ENCODE data around the gene GABPB2.
A peak's percentile ranks its signal among the peaks of the same experiment; 100 is the strongest.

GABPB2 gene

GRCh38 chr1:151132335-151133017, 61.9 kb downstream of the GABPB2 start:
- peaks cover 6 to 52% of the 10 kb centered on the region in 2 experiments for H3K36me3 ChIP-seq (ENCODE audit: control insufficient read depth in 1 of 2, insufficient read depth in 2 of 2, low read depth in 1 of 2, low read length in 2 of 2)
- no peak overlapping the region for H3K4me2 ChIP-seq (ENCODE audit: low read length, poor library complexity, severe bottlenecking)
- peak overlapping the region; percentile 57 for H3K9ac ChIP-seq (ENCODE audit: low read length)
- no peak overlapping the region for H2AFZ ChIP-seq (ENCODE audit: low read depth, low read length)
- no peak overlapping the region for H3K4ac ChIP-seq (ENCODE audit: low read depth in 1 of 2, low read length in 2 of 2)
- no peak overlapping the region for H2BK12ac ChIP-seq (ENCODE audit: low read length in 2 of 2)
- H3K27me3 ChIP-seq (ENCODE audit: control insufficient read depth in 1 of 2, insufficient read depth in 1 of 2, low read length in 2 of 2): peaks cover 0 to 25% of the 10 kb centered on the region in 2 experiments
- no peak overlapping the region for H3K27ac ChIP-seq (ENCODE audit: low read length, poor library complexity, severe bottlenecking)
- H3K23ac ChIP-seq (ENCODE audit: low read length in 2 of 2): no peak overlapping the region
- no peak for DNase-seq
- peak overlapping the region; percentile 67 for H4K8ac ChIP-seq (ENCODE audit: low read length)
- no peaks in the 10 kb centered on the region for H3K9me3 ChIP-seq (ENCODE audit: control insufficient read depth, low read length)
- no peak overlapping the region for H2BK5ac ChIP-seq (ENCODE audit: low read depth, low read length, poor library complexity, severe bottlenecking)
- H3K4me1 ChIP-seq (ENCODE audit: control insufficient read depth, insufficient read depth, low read depth, low read length): peaks cover 7% of the 10 kb centered on the region
- WGBS: 41% methylated on average over 45 of the region's 74 CpGs
- H2BK120ac ChIP-seq (ENCODE audit: low read depth, low read length): no peak overlapping the region
- no peaks in the 10 kb centered on the region for H3K79me1 ChIP-seq (replicated peaks; ENCODE audit: low read length, poor library complexity, severe bottlenecking)
- H4K91ac ChIP-seq (ENCODE audit: low read length): no peak overlapping the region
- peak overlapping the region in 1 of 2 experiments; percentile 67 for H3K4me3 ChIP-seq (ENCODE audit: insufficient read depth in 1 of 2, low read depth in 1 of 2, low read length in 2 of 2)
- no peak overlapping the region for H3K14ac ChIP-seq (ENCODE audit: low read length in 2 of 2)
- no peak overlapping the region for H2BK15ac ChIP-seq (ENCODE audit: low read depth, poor library complexity, severe bottlenecking)
- no peak overlapping the region for H3K18ac ChIP-seq (ENCODE audit: low read depth in 1 of 2, low read length in 2 of 2)
- no peak overlapping the region for H2AK5ac ChIP-seq (ENCODE audit: low read length, severe bottlenecking)

- H2AFZ ChIP-seq (ENCODE audit: low read depth, low read length): no peak overlapping the region
- H3K4ac ChIP-seq (ENCODE audit: low read depth in 1 of 2, low read length in 2 of 2): no peak overlapping the region
- no peak overlapping the region for H3K9ac ChIP-seq (ENCODE audit: low read length)
- H3K79me1 ChIP-seq (replicated peaks; ENCODE audit: low read length, poor library complexity, severe bottlenecking): no peaks in the 10 kb centered on the region
- no peaks in the 10 kb centered on the region for H3K9me3 ChIP-seq (ENCODE audit: control insufficient read depth, low read length)
- H3K4me1 ChIP-seq (ENCODE audit: control insufficient read depth, insufficient read depth, low read depth, low read length): peaks cover 7% of the 10 kb centered on the region
- WGBS: 46% methylated on average over 56 of the region's 65 CpGs
- no peak overlapping the region for H3K27ac ChIP-seq (ENCODE audit: low read length, poor library complexity, severe bottlenecking)
- H3K14ac ChIP-seq (ENCODE audit: low read length in 2 of 2): no peak overlapping the region
- no peak overlapping the region for H3K18ac ChIP-seq (ENCODE audit: low read depth in 1 of 2, low read length in 2 of 2)
- H4K91ac ChIP-seq (ENCODE audit: low read length): no peak overlapping the region
- H2BK12ac ChIP-seq (ENCODE audit: low read length in 2 of 2): no peak overlapping the region
- H4K8ac ChIP-seq (ENCODE audit: low read length): no peak overlapping the region
- peaks cover 6 to 59% of the 10 kb centered on the region in 2 experiments for H3K36me3 ChIP-seq (ENCODE audit: control insufficient read depth in 1 of 2, insufficient read depth in 2 of 2, low read depth in 1 of 2, low read length in 2 of 2)
- H3K4me2 ChIP-seq (ENCODE audit: low read length, poor library complexity, severe bottlenecking): no peak overlapping the region
- H2BK15ac ChIP-seq (ENCODE audit: low read depth, poor library complexity, severe bottlenecking): no peak overlapping the region
- H2BK5ac ChIP-seq (ENCODE audit: low read depth, low read length, poor library complexity, severe bottlenecking): no peak overlapping the region
- H2AK5ac ChIP-seq (ENCODE audit: low read length, severe bottlenecking): no peak overlapping the region
- no peak for DNase-seq
- H3K23ac ChIP-seq (ENCODE audit: low read length in 2 of 2): no peak overlapping the region
- H3K27me3 ChIP-seq (ENCODE audit: control insufficient read depth in 1 of 2, insufficient read depth in 1 of 2, low read length in 2 of 2): peaks cover 0 to 25% of the 10 kb centered on the region in 2 experiments
- peak overlapping the region in 1 of 2 experiments; percentile 9 for H3K4me3 ChIP-seq (ENCODE audit: insufficient read depth in 1 of 2, low read depth in 1 of 2, low read length in 2 of 2)
- H2BK120ac ChIP-seq (ENCODE audit: low read depth, low read length): no peak overlapping the region
Measured at GRCh38 chr1:151133018-151133806, 62.7 kb downstream of the GABPB2 start.

DNA sequence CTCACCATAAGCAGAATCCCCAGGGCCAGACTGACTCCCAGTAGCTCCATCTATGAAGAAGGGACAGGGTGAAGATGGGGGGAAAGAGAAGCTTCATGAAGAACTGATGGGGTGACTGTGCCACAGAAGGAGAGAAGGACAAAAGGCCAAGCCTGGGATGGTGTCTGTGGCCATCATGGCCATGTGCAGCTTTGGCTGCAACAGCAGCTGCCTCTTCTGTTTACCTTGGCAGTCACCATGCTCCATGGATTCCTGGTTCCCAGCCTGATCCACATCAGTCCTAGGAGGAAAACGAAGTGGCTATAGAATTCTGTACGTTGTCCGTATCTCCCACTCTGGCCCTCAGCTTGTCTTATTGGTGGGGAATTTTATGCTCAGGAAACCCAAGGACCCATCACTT, 63.8 kb downstream of the GABPB2 start:
- peaks cover 7% of the 10 kb centered on the region for H3K4me1 ChIP-seq (ENCODE audit: control insufficient read depth, insufficient read depth, low read depth, low read length)
- H3K9me3 ChIP-seq (ENCODE audit: control insufficient read depth, low read length): no peaks in the 10 kb centered on the region
- H3K18ac ChIP-seq (ENCODE audit: low read depth in 1 of 2, low read length in 2 of 2): no peak overlapping the region
- no peak overlapping the region for H2BK5ac ChIP-seq (ENCODE audit: low read depth, low read length, poor library complexity, severe bottlenecking)
- H3K27me3 ChIP-seq (ENCODE audit: control insufficient read depth in 1 of 2, insufficient read depth in 1 of 2, low read length in 2 of 2): peaks cover 0 to 24% of the 10 kb centered on the region in 2 experiments
- no peak overlapping the region for H2AK5ac ChIP-seq (ENCODE audit: low read length, severe bottlenecking)
- H3K27ac ChIP-seq (ENCODE audit: low read length, poor library complexity, severe bottlenecking): no peak overlapping the region
- no peak overlapping the region for H4K91ac ChIP-seq (ENCODE audit: low read length)
- no peak overlapping the region for H3K9ac ChIP-seq (ENCODE audit: low read length)
- no peak overlapping the region for H3K4me2 ChIP-seq (ENCODE audit: low read length, poor library complexity, severe bottlenecking)
- 86% methylated on average over 3 of the region's 3 CpGs for WGBS
- DNase-seq: no peak
- H3K23ac ChIP-seq (ENCODE audit: low read length in 2 of 2): no peak overlapping the region
- H2BK12ac ChIP-seq (ENCODE audit: low read length in 2 of 2): no peak overlapping the region
- no peak overlapping the region for H3K4me3 ChIP-seq (ENCODE audit: insufficient read depth in 1 of 2, low read depth in 1 of 2, low read length in 2 of 2)
- no peak overlapping the region for H2AFZ ChIP-seq (ENCODE audit: low read depth, low read length)
- H4K8ac ChIP-seq (ENCODE audit: low read length): no peak overlapping the region
- H2BK120ac ChIP-seq (ENCODE audit: low read depth, low read length): no peak overlapping the region
- no peaks in the 10 kb centered on the region for H3K79me1 ChIP-seq (replicated peaks; ENCODE audit: low read length, poor library complexity, severe bottlenecking)
- H2BK15ac ChIP-seq (ENCODE audit: low read depth, poor library complexity, severe bottlenecking): no peak overlapping the region
- peaks cover 6 to 62% of the 10 kb centered on the region in 2 experiments for H3K36me3 ChIP-seq (ENCODE audit: control insufficient read depth in 1 of 2, insufficient read depth in 2 of 2, low read depth in 1 of 2, low read length in 2 of 2)
- no peak overlapping the region for H3K4ac ChIP-seq (ENCODE audit: low read depth in 1 of 2, low read length in 2 of 2)
- no peak overlapping the region for H3K14ac ChIP-seq (ENCODE audit: low read length in 2 of 2)

GRCh38 chr1:151134991-151135390, 64.4 kb downstream of the GABPB2 start:
- H2BK15ac ChIP-seq (ENCODE audit: low read depth, poor library complexity, severe bottlenecking): no peak overlapping the region
- H3K4me3 ChIP-seq (ENCODE audit: insufficient read depth in 1 of 2, low read depth in 1 of 2, low read length in 2 of 2): no peak overlapping the region
- no peak overlapping the region for H3K9ac ChIP-seq (ENCODE audit: low read length)
- 96% methylated on average over 7 of the region's 7 CpGs for WGBS
- peaks cover 6 to 67% of the 10 kb centered on the region in 2 experiments for H3K36me3 ChIP-seq (ENCODE audit: control insufficient read depth in 1 of 2, insufficient read depth in 2 of 2, low read depth in 1 of 2, low read length in 2 of 2)
- no peak overlapping the region for H2BK120ac ChIP-seq (ENCODE audit: low read depth, low read length)
- no peak overlapping the region for H3K4ac ChIP-seq (ENCODE audit: low read depth in 1 of 2, low read length in 2 of 2)
- no peak overlapping the region for H4K8ac ChIP-seq (ENCODE audit: low read length)
- H3K14ac ChIP-seq (ENCODE audit: low read length in 2 of 2): no peak overlapping the region
- H3K23ac ChIP-seq (ENCODE audit: low read length in 2 of 2): no peak overlapping the region
- H3K18ac ChIP-seq (ENCODE audit: low read depth in 1 of 2, low read length in 2 of 2): no peak overlapping the region
- no peak overlapping the region for H4K91ac ChIP-seq (ENCODE audit: low read length)
- no peak overlapping the region for H2BK12ac ChIP-seq (ENCODE audit: low read length in 2 of 2)
- H3K4me1 ChIP-seq (ENCODE audit: control insufficient read depth, insufficient read depth, low read depth, low read length): peaks cover 7% of the 10 kb centered on the region
- H2BK5ac ChIP-seq (ENCODE audit: low read depth, low read length, poor library complexity, severe bottlenecking): no peak overlapping the region
- H3K27ac ChIP-seq (ENCODE audit: low read length, poor library complexity, severe bottlenecking): no peak overlapping the region
- H3K4me2 ChIP-seq (ENCODE audit: low read length, poor library complexity, severe bottlenecking): no peak overlapping the region
- H3K79me1 ChIP-seq (replicated peaks; ENCODE audit: low read length, poor library complexity, severe bottlenecking): no peaks in the 10 kb centered on the region
- no peak overlapping the region for H2AK5ac ChIP-seq (ENCODE audit: low read length, severe bottlenecking)
- H3K9me3 ChIP-seq (ENCODE audit: control insufficient read depth, low read length): no peaks in the 10 kb centered on the region
- no peak overlapping the region for H2AFZ ChIP-seq (ENCODE audit: low read depth, low read length)
- DNase-seq: no peak
- H3K27me3 ChIP-seq (ENCODE audit: control insufficient read depth in 1 of 2, insufficient read depth in 1 of 2, low read length in 2 of 2): peaks cover 0 to 21% of the 10 kb centered on the region in 2 experiments

All from mesenchymal stem cell (in vitro differentiated cells and primary cell).